HepG2 (cell line): Measurements from ENCODE around the gene DGCR8. TPM values are rescaled to one million over a fixed set of nuclear protein-coding genes. Genes with fewer than 3 reads are reported as not detected.

Experiments
- IRX3 ChIP-seq: sonication (generic); formaldehyde crosslinking; IDR thresholded peaks from 2 replicates; pipeline ENCODE4 v1.8.1; 2023; ENCODE audit warnings: mild to moderate bottlenecking, low read depth, missing genetic modification reagents, borderline replicate concordance
- KMT2A ChIP-seq: sonication (generic); formaldehyde crosslinking; IDR thresholded peaks from 2 replicates; pipeline ENCODE4 v1.4.0; 2020; ENCODE audit warnings: missing genetic modification reagents
- MTERF4 ChIP-seq: sonication (generic); formaldehyde crosslinking; IDR thresholded peaks from 2 replicates; pipeline ENCODE4 v1.8.0; 2023; ENCODE audit warnings: mild to moderate bottlenecking, missing genetic modification reagents
- NFE2 ChIP-seq: sonication (generic); formaldehyde crosslinking; IDR thresholded peaks from 2 replicates; pipeline ENCODE4 v1.4.0; 2020; ENCODE audit warnings: missing genetic modification reagents
- NR1H2 ChIP-seq: sonication (generic); formaldehyde crosslinking; IDR thresholded peaks from 2 replicates; pipeline ENCODE4 v1.8.1; 2022; ENCODE audit warnings: low read depth, missing genetic modification reagents, borderline replicate concordance
- SCMH1 ChIP-seq: sonication (generic); formaldehyde crosslinking; IDR thresholded peaks from 2 replicates; pipeline ENCODE4 v1.9.0; 2021; ENCODE audit warnings: missing genetic modification reagents, mild to moderate bottlenecking, borderline replicate concordance
- SRSF4 ChIP-seq: fragments of 200-400 bp; formaldehyde crosslinking; IDR thresholded peaks from one replicate; pipeline ENCODE4 v1.6.1; 2018; ENCODE audit warnings: mild to moderate bottlenecking, low read depth, low read length, moderate library complexity; ENCODE audit not compliant: poor library complexity, severe bottlenecking
- XRCC5 ChIP-seq: fragments of 200-400 bp; formaldehyde crosslinking; optimal IDR thresholded peaks from 2 replicates; pipeline ENCODE3; 2017; ENCODE audit warnings: mild to moderate bottlenecking, low read length
- ZNF232 ChIP-seq: sonication (generic); formaldehyde crosslinking; IDR thresholded peaks from 2 replicates; pipeline ENCODE4 v1.4.0; 2020; ENCODE audit warnings: missing genetic modification reagents, borderline replicate concordance
- ZNF546 ChIP-seq: sonication (generic); formaldehyde crosslinking; conservative IDR thresholded peaks from 2 replicates; pipeline ENCODE4 v1.8.1; 2023; ENCODE audit warnings: mild to moderate bottlenecking, missing genetic modification reagents
- ZNF564 ChIP-seq: sonication (generic); formaldehyde crosslinking; IDR thresholded peaks from 2 replicates; pipeline ENCODE4 v1.8.1; 2023; ENCODE audit warnings: mild to moderate bottlenecking, missing genetic modification reagents
- ZNF710 ChIP-seq: sonication (generic); formaldehyde crosslinking; IDR thresholded peaks from 2 replicates; pipeline ENCODE4 v1.5.0; 2020; ENCODE audit warnings: mild to moderate bottlenecking, missing genetic modification reagents, borderline replicate concordance
- ZNF781 ChIP-seq: sonication (generic); formaldehyde crosslinking; IDR thresholded peaks from 2 replicates; pipeline ENCODE4 v1.5.1; 2020; ENCODE audit warnings: borderline replicate concordance, mild to moderate bottlenecking, missing genetic modification reagents; ENCODE audit errors: not compliant biosample characterization
- ZNF878 ChIP-seq: sonication (generic); formaldehyde crosslinking; IDR thresholded peaks from 2 replicates; pipeline ENCODE4 v1.8.1; 2023; ENCODE audit warnings: mild to moderate bottlenecking, missing genetic modification reagents, moderate library complexity
- polyA plus RNA-seq, 8 experiments: library from polyadenylated mRNA; depleted of rRNA in 3 of 8; stranded (reverse) in 7 of 8; unstranded in 1 of 8; fragments of >200 nt; fragmentation: Illumina TruSeq in 4 of 8; extraction: Trizol in 4 of 8; gene quantifications; 2 replicates each; pipeline versions ENCODE4 v1.2.1 to v1.2.3, GENCODE V29; 2011 to 2016; ENCODE audit warnings: low read depth in 4 of 8, missing spikeins in 1 of 8, mixed read lengths in 1 of 8; ENCODE audit not compliant: insufficient read depth in 1 of 8
- total RNA-seq, 5 experiments: library from RNA; depleted of rRNA; stranded (reverse); fragments of >200 nt; fragmentation: Illumina TruSeq; extraction: Trizol; gene quantifications; 2 replicates each; pipeline ENCODE4 v1.2.3, GENCODE V29; 2016; ENCODE audit warnings: low read depth in 1 of 5
- TF ChIP-seq, protein P1 (sequence below): sonication (generic); formaldehyde crosslinking; IDR thresholded peaks from 2 replicates; pipeline ENCODE4 v1.4.0; 2020; ENCODE audit warnings: missing genetic modification reagents
- TF ChIP-seq, protein P2 (sequence below): sonication (generic); formaldehyde crosslinking; IDR thresholded peaks from 2 replicates; pipeline ENCODE4 v1.4.0; 2020; ENCODE audit warnings: missing genetic modification reagents

The DGCR8 gene
- total and polyA plus RNA-seq, 2 of the 13 experiments (the other 11 are each of a cell fraction or from before 2014, with no cell fraction given) = 10.2 to 23.2 TPM

DNA sequence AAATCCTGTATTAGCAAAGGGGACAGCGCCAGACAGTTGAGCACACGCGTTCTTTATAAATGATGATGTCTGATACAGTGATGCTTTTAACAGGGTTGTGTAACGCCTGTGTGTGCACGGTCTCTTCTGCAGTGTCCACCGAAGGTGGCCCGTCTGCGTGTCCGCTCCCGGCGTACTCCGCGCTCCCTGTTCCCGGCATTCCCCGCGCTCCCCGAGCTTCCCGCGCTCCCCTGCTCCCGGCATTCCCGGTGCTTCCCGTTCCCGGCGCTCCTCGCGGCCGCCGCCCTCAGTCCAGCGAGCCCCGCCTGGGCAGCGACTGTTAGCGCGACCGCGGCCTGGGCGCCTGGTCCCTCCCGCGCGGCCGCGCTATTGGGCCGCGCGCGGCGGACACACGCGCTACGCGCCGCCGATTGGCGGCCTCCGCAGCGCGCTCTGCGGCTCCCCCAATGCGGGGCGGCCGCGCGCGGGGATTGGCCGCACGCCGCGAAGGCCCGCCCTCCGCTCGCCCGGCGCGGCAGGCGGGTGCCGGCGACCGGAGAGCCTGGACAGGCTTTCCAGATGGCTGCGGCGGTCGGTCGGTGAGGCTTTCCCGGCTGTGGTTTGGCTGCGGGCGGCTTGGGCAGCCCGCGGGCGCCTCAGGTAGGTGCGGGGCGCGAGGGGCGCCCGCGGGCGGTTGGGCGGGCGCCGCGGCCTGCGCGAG lies at the start of gene DGCR8 (continued):
- TF ChIP-seq, protein P1, sequence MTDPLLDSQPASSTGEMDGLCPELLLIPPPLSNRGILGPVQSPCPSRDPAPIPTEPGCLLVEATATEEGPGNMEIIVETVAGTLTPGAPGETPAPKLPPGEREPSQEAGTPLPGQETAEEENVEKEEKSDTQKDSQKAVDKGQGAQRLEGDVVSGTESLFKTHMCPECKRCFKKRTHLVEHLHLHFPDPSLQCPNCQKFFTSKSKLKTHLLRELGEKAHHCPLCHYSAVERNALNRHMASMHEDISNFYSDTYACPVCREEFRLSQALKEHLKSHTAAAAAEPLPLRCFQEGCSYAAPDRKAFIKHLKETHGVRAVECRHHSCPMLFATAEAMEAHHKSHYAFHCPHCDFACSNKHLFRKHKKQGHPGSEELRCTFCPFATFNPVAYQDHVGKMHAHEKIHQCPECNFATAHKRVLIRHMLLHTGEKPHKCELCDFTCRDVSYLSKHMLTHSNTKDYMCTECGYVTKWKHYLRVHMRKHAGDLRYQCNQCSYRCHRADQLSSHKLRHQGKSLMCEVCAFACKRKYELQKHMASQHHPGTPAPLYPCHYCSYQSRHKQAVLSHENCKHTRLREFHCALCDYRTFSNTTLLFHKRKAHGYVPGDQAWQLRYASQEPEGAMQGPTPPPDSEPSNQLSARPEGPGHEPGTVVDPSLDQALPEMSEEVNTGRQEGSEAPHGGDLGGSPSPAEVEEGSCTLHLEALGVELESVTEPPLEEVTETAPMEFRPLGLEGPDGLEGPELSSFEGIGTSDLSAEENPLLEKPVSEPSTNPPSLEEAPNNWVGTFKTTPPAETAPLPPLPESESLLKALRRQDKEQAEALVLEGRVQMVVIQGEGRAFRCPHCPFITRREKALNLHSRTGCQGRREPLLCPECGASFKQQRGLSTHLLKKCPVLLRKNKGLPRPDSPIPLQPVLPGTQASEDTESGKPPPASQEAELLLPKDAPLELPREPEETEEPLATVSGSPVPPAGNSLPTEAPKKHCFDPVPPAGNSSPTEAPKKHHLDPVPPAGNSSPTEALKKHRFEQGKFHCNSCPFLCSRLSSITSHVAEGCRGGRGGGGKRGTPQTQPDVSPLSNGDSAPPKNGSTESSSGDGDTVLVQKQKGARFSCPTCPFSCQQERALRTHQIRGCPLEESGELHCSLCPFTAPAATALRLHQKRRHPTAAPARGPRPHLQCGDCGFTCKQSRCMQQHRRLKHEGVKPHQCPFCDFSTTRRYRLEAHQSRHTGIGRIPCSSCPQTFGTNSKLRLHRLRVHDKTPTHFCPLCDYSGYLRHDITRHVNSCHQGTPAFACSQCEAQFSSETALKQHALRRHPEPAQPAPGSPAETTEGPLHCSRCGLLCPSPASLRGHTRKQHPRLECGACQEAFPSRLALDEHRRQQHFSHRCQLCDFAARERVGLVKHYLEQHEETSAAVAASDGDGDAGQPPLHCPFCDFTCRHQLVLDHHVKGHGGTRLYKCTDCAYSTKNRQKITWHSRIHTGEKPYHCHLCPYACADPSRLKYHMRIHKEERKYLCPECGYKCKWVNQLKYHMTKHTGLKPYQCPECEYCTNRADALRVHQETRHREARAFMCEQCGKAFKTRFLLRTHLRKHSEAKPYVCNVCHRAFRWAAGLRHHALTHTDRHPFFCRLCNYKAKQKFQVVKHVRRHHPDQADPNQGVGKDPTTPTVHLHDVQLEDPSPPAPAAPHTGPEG (CRISPR knock-in tag) = no peak; the same call in none of the 2 replicates
- peak; percentile 72 for TF ChIP-seq IRX3 (CRISPR knock-in tag)
- no peak for TF ChIP-seq NR1H2 (CRISPR knock-in tag)
- peak; percentile 87 for TF ChIP-seq ZNF564
- no peak for TF ChIP-seq ZNF878 (CRISPR knock-in tag)
- no peak for TF ChIP-seq SCMH1 (CRISPR knock-in tag)
- TF ChIP-seq KMT2A = peak; percentile 85
- no peak for TF ChIP-seq ZNF546 (CRISPR knock-in tag)
- TF ChIP-seq, protein P2, sequence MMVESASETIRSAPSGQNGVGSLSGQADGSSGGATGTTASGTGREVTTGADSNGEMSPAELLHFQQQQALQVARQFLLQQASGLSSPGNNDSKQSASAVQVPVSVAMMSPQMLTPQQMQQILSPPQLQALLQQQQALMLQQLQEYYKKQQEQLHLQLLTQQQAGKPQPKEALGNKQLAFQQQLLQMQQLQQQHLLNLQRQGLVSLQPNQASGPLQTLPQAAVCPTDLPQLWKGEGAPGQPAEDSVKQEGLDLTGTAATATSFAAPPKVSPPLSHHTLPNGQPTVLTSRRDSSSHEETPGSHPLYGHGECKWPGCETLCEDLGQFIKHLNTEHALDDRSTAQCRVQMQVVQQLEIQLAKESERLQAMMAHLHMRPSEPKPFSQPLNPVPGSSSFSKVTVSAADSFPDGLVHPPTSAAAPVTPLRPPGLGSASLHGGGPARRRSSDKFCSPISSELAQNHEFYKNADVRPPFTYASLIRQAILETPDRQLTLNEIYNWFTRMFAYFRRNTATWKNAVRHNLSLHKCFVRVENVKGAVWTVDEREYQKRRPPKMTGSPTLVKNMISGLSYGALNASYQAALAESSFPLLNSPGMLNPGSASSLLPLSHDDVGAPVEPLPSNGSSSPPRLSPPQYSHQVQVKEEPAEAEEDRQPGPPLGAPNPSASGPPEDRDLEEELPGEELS (CRISPR knock-in tag) = peak; percentile 46; the same call in 1 of the 2 replicates
- peak; percentile 74 for TF ChIP-seq XRCC5
- TF ChIP-seq NFE2 (CRISPR knock-in tag) = 0 out of 2 replicates have a peak, but pooled peaks have one; percentile 35
- no peak for TF ChIP-seq SRSF4
- TF ChIP-seq ZNF232 = peak; percentile 55; the same call in 1 of the 2 replicates
- TF ChIP-seq ZNF781 = peak; percentile 48
- peak; percentile 60; the same call in 1 of the 2 replicates for TF ChIP-seq MTERF4 (CRISPR knock-in tag)
- no peak for TF ChIP-seq ZNF710 (CRISPR knock-in tag)
